ENCODE results near the gene DEFB114. TPM values are rescaled to one million over a fixed set of nuclear protein-coding genes. Genes with fewer than 3 reads are reported as not detected.

Gene DEFB114
- total RNA-seq, 1 experiment from 2014 or later, result not detected

GRCh38 chr6:49955847-49956246 lies 8.1 kb downstream of the DEFB114 start:
- H2AFZ ChIP-seq (ENCODE audit: low read length), result no peak overlapping the region
- no peak overlapping the region for H3K18ac ChIP-seq (ENCODE audit: insufficient read length, low read depth, low read length)
- no peak for TF ChIP-seq CTCF (conservative IDR thresholded peaks at IDR 0.05)
- no peak overlapping the region for H2BK5ac ChIP-seq (ENCODE audit: insufficient read length, low read length)
- H4K5ac ChIP-seq (ENCODE audit: insufficient read length, low read depth, low read length), result no peak overlapping the region
- no peaks in the 10 kb centered on the region for H4K20me1 ChIP-seq (ENCODE audit: control insufficient read depth, insufficient read depth, insufficient read length)
- H2BK12ac ChIP-seq (ENCODE audit: insufficient read length, low read depth, low read length), result no peak overlapping the region
- peaks cover 0 to 5% of the 10 kb centered on the region in 2 experiments; a peak in 4 of 5 replicates for H3K9me3 Mint-ChIP-seq
- no peak overlapping the region for H3K4me2 ChIP-seq (ENCODE audit: insufficient read depth, insufficient read length, low read length)
- peaks cover 2 to 5% (median 4%) of the 10 kb centered on the region in 3 experiments; a peak in 5 of 7 replicates for H3K36me3 Mint-ChIP-seq (ENCODE audit: insufficient read depth in 1 of 3, low read depth in 3 of 3)
- H4K91ac ChIP-seq (ENCODE audit: insufficient read length, low read depth, low read length), result no peak overlapping the region
- no peak overlapping the region for H3K14ac ChIP-seq (ENCODE audit: insufficient read depth, low read length)
- no peak overlapping the region for H3K56ac ChIP-seq (ENCODE audit: insufficient read length, low read depth, low read length)
- H3K23me2 ChIP-seq (ENCODE audit: insufficient read length, low read depth, low read length, poor library complexity, severe bottlenecking), result no peaks in the 10 kb centered on the region
- no peaks in the 10 kb centered on the region for H3K27me3 ChIP-seq (ENCODE audit: insufficient read depth, low read length)
- no peak overlapping the region for H3K27ac Mint-ChIP-seq
- no peak overlapping the region for H2BK15ac ChIP-seq (ENCODE audit: low read depth, low read length)
- H3T11ph ChIP-seq (ENCODE audit: low read length), result no peak overlapping the region
- no peaks in the 10 kb centered on the region for H3K79me2 ChIP-seq (ENCODE audit: insufficient read depth, low read length)
- no peaks in the 10 kb centered on the region for H3K4me1 Mint-ChIP-seq
- H3K4me3 Mint-ChIP-seq, result no peak overlapping the region
- no peaks in the 10 kb centered on the region for H3K4me1 ChIP-seq (ENCODE audit: insufficient read depth, low read length)
- H3K9ac ChIP-seq (ENCODE audit: extremely low read depth, insufficient read length, low read length), result no peak overlapping the region
- no peak overlapping the region for H4K8ac ChIP-seq (replicated peaks; ENCODE audit: insufficient read length, low read depth, low read length)
- no peak overlapping the region for H3K23ac ChIP-seq (ENCODE audit: insufficient read length, low read depth, low read length)
- no peak overlapping the region for H2AK5ac ChIP-seq (ENCODE audit: insufficient read length, low read length)
- H3K27ac ChIP-seq (ENCODE audit: insufficient read length, low read depth, low read length), result no peak overlapping the region
- H2BK20ac ChIP-seq (ENCODE audit: low read depth, low read length, poor library complexity, severe bottlenecking), result no peak overlapping the region
- DNase-seq, result no peak
- no peaks in the 10 kb centered on the region for H3K27me3 Mint-ChIP-seq (ENCODE audit: low read depth)
- no peaks in the 10 kb centered on the region for H3K9me3 ChIP-seq (ENCODE audit: control insufficient read depth, low read depth, low read length)
- no peaks in the 10 kb centered on the region for H3K79me1 ChIP-seq (ENCODE audit: insufficient read depth, low read depth, low read length, poor library complexity, severe bottlenecking)
- H3K4ac ChIP-seq (ENCODE audit: low read depth, low read length), result no peak overlapping the region
- H2BK120ac ChIP-seq (ENCODE audit: low read depth, low read length, poor library complexity, severe bottlenecking), result no peak overlapping the region

All from H9 (cell line).